Activated naive CD4-positive, alpha-beta T cell (primary cell): ENCODE results near the gene ZNF280A.

ENCODE experiments used
- DNase-seq, 4 experiments: peaks; one replicate each; lab custom pipeline; 2025; lab: John Stamatoyannopoulos, UW

The ZNF280A gene, protein sequence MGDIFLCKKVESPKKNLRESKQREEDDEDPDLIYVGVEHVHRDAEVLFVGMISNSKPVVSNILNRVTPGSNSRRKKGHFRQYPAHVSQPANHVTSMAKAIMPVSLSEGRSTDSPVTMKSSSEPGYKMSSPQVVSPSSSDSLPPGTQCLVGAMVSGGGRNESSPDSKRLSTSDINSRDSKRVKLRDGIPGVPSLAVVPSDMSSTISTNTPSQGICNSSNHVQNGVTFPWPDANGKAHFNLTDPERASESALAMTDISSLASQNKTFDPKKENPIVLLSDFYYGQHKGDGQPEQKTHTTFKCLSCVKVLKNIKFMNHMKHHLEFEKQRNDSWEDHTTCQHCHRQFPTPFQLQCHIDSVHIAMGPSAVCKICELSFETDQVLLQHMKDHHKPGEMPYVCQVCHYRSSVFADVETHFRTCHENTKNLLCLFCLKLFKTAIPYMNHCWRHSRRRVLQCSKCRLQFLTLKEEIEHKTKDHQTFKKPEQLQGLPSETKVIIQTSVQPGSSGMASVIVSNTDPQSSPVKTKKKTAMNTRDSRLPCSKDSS

DNA sequence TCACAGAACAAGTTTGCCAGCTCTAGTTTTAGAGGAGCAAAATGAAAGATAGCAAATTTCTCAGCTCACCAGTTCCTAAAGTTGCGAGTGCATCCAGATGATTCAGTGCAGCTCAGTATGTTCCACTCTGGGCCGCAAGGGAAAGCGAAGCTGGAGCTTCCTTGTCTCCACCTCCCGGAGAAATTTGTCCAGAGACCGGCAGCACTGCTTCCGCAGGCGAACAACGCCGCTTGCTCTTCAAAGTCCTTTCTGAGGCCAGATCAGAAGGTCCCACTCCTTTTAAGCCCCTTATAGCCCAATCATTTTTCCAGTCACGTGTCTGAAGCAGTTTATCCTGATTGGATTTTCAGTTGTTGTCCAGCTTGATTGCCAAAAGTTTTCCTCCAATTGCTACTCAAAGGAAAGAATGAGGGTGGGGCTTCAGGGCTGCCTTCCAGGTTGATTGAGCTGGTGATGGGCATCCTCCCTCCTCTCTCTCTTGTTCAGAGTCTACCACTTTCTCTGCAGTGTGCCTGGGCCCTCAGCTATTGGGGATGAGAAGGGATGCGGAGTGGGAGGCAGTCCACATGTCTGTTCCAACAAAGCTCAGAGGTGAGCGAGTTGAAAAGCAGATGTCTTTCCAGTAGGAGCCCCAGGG lies at the start of gene ZNF280A:
Gene ZNF280A (minus strand): TSS at position 251 of the 637 bp plus-strand sequence. CDS start 4,640 bp downstream, outside the sequence.
- DNase-seq = no peak

GRCh38 chr22:22569218-22569617 lies 49.1 kb upstream of the ZNF280A start:
- no peak for DNase-seq

DNA sequence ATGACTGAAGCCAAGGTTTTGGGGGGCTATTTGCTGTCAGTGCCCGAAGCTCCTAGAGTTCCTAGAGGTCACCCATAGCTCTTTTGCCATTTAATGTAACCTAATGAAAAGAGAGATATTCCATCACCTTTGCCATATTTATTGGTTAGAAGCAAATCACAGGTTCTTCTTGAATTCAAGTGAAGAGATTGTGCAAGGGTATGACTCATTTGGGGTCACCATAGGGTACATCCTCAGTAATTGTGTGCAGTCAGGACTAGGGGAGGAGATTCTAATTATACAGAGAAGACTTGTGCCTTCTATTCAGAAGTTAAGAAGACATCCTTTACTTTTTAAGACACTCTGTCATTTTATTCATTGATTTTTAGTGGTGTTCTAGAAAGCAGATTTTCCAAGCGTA lies 45.9 kb upstream of the ZNF280A start:
- no peak for DNase-seq

GRCh38 chr22:22558972-22559603 lies 39.0 kb upstream of the ZNF280A start, which contains the start of gene PRAME:
PRAME (minus strand) TSS chr22:22559265; CDS start chr22:22556832, 2,433 bp downstream.
- peak; percentile 8 to 47 (median 41) for DNase-seq

DNA sequence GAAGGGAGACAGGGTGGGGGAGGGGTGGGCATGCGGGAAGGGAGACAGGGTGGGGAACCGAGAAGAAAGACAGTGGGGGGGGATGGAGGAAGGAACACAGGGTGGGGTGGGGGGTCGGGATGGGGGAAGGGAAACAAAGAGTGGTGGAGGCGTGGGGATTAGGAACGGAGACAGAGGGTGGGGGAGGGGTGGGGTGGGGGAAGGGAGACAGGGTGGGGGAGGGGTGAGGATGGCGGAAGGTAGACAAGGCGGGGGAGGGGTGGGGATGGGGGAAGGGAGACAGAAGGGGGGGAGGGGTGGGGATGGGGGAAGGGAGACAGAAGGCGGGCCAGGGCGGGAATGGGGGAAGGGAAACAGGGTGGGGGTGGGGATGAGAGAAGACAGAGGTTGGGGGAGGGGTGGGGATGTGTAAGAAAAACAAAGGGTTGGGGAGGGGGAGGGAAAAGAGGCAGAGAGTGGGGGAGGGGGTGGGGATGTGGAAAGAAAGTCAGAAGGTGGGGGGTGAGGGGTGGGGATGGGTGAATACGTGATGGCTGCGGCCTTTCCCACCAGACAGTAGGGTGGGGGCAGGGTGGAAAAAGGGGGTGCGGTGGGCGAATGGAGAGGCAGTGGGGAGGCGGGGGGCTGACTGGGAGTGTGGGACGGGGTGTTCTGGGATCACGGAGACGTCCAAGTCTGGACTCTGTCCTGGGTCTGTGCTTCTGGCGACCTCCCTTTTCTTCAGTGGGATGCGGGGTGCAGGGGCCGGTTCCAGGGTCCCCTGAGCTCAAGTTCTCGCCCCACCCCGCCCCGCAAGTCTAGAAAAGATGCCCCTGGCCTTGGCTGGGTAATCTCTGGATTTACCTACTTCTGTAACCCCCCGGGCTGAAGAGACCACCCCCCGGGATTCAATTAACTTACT lies 38.3 kb upstream of the ZNF280A start:
- no peak for DNase-seq

DNA sequence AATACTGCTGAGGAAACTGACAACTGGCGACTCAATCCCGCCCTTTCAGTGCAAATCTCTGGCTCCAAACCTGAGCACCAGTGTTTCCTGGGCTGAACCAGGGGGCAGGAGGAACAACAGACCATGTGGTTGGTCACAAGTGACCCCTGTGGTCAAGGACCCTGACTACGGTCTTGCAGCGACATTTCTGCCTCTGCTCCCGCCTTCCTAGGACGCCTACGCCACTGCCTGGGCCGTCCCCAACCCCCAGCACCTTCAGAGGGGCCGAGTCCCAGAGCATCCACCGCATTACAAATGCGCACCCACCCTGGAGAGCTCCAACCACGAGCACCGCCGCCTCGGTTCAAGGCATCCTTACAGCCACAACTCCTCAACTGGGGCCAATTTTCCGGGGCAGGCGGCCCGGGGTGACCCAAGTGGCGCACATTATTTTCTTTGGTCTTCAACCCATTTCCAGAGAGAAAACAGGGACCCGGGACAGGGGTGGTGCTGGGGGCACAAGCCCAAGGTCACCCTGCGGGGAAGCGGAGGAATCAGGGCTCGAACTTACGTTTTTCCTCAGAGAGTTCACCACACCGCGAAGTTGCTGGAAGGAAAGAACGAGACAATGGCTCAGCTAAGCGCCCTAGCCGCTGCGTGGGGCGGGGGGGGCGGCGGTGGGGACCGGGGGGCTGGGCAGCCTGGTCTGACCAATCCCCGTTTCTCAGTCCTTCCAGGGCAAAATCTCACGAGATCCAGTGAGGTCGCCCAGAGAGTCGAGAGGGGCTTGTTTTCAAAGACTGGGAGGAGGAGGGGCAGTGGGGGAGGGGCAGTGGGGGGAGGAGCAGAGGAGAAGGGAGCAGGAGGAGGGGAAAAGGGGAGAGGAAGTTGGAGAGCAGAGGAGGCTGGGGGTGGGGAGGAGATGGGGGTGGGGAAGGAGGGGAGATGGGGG lies 37.2 kb upstream of the ZNF280A start:
- no peak for DNase-seq

DNA sequence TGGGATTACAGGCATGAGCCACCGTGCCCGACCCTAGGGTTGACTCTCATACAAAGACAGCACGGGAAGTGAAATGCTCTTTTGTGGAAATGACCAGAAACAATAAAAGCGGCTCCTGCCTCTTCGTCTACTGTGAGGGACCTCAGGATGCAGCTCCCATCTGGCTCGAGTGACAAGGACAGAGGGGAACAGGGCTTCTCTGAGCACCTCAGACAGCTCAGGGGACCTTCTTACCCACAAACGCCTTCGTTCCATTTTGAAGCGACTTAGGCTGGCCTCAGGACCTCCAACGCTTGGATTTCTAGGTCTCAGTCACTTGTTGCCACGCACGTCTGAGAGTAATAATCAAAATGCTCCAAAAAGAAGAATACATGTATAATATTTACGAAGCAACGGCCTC lies 36.5 kb upstream of the ZNF280A start:
- DNase-seq = no peak

DNA sequence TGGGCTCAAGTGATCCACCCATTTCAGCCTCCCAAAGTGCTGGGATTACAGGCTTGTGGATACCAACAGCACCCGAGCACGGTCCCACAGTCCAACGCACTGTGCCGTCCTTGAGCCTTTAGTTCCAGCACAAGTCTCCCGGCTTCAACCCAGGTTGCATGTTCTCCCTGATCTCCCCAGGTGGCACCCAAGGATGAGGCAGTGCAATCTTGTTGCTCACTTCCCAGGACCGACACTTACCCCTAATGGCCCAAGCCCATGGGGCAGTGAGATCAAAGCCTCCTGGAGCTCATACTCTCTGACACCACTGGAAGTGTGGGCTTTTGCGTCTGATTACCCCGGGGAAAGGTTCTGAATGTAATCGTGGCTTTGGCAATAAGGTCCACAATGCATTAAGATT lies 35.5 kb upstream of the ZNF280A start:
- no peak for DNase-seq

GRCh38 chr22:22554587-22555284 lies 34.7 kb upstream of the ZNF280A start:
- no peak for DNase-seq

DNA sequence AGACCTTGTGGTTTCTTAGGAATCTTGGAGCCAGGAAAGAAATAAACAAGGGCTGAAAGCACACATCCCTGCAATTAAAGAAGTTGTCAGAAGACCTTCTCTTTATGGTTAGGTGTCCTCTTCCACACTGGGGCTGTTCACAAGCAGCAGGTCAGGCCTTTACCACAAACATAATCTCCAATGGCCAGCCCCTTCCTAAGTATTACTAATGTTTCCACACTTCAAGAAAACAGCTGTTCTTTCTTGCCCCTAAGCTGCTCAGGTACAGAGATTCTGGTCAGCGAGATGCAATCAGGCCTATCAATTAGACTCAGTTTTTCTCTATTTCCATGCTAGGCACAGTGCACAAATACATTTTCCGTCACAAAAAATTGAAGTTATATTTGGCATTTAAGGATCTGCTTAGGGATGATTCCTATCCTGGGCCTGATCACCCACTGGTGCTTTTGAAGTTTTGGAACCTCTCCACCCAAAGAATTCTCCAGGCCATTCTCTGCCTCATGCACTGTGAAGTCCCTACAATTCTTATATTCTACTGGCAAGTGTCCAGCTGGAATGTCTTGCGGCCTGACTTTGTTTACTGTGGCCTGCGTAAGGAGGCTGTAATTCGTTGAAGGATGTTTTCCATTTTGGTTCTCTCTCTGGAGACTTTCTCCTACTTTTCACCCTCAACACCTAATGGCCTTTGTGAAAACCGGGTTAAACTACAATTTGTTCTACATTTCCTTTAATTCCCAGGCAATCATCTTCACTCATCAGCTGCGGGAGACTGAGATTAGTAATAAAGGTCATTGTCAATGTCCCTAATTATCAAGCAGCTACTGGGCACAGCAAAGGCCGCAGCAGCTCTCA lies 33.9 kb upstream of the ZNF280A start:
- DNase-seq = no peak

GRCh38 chr22:22553141-22553540 lies 33.1 kb upstream of the ZNF280A start:
- DNase-seq = no peak

GRCh38 chr22:22552630-22553029 lies 32.6 kb upstream of the ZNF280A start:
- DNase-seq = no peak

- no peak for DNase-seq
Measured at GRCh38 chr22:22550789-22551434, 30.8 kb upstream of the ZNF280A start.

DNA sequence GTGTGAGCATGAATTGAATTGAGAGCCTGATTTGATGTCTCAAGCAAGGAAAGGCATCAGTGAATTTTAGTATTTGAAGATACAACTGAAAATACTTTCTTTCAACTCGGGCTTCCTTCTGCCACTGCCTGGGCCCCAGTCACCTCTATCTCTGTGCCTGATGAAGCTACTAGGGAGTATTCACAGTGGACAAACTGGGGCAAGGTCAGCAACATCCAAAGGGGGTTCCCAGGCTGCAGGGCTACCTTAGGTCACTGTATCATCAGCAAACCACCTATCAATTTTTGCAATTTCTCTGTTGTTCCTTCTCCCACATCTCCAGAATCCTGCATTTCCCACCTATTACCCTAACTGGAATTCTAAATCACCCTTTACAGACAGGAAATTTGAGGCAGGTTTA lies 28.8 kb upstream of the ZNF280A start:
- DNase-seq = no peak

- DNase-seq = no peak
Measured at GRCh38 chr22:22548317-22548716, 28.2 kb upstream of the ZNF280A start.

DNA sequence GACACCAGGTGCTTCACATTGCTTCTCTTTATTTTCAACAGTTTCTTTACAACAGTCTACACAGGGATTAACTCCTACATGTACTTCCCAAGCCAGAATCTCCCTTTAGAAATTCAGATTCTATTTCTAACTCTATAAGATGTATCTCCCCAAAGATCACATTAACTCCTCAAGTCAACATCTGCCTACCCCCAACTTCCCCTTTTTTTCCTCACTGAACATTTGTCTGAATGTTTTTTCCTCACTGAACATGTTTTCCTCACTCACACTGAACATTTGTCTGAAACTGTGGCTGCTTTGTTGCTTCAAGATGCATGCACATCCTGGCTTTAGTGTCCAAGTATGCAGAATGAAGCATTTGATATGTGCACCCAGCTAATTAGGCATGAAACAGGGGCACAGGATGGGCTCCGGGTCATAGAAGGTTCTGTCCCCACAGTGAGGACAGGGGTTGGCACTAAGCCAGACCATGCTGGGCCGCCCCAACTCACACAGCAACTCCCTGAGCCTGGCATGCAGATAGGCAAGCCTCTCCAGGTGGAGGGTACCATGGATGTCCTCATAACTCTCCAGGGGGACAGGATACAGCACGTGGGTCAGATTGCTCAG lies 27.7 kb upstream of the ZNF280A start:
- DNase-seq = no peak

- DNase-seq = no peak
Measured at GRCh38 chr22:22547226-22547625, 27.2 kb upstream of the ZNF280A start.

GRCh38 chr22:22546490-22546889 lies 26.4 kb upstream of the ZNF280A start:
- DNase-seq = no peak
